ENCODE results near the gene PLPP4.

GRCh38 chr10:120543291-120543690, 86.3 kb downstream of the PLPP4 start:
- TF ChIP-seq EP300 (IDR thresholded peaks at IDR 0.05) (no peak), CTCF (IDR thresholded peaks at IDR 0.05) (no peak), POLR2A (IDR thresholded peaks at IDR 0.05) (no peak)

Data from ovary (tissue), 3 donors.